Measurements from ENCODE around the gene PRKG1. TPM values are rescaled to one million over a fixed set of nuclear protein-coding genes. Genes with fewer than 3 reads are reported as not detected.

The PRKG1 gene
- total and polyA plus RNA-seq, 2 of the 8 experiments (the other 6 are each of a cell fraction or from before 2014, with no cell fraction given), result 4.2 to 15.2 TPM

DNA sequence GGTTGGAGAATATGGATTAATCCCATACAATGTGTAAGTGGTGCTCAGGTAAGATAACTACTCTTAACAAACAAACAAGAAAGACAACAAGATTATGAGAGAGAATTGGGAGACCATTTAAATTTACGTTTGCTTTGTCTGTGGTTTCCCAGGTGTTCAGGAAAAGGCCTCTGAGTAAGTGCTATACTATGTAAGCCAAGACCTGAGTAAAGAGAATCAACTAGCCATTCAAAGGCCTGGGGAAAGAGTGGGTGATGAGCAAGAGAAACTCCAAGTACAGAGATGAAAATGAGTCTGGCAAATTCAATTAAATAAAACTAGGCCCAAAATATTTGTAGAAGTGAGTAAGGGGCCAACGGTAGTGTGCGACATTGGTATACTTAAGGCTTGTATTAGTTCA lies 615.2 kb downstream of the PRKG1 start:
- Histone ChIP-seq H2BK5ac (ENCODE audit: low read depth, low read length) (no peak overlapping the region), H2AFZ (ENCODE audit: low read length) (no peak overlapping the region)
- FAIRE-seq, result no peak

More for the DNA sequence above, 615.2 kb downstream of the PRKG1 start:
- no peak overlapping the region for H3K4me2 ChIP-seq (ENCODE audit: insufficient read depth in 1 of 2, low read depth in 2 of 2, low read length in 2 of 2)
- no peaks in the 10 kb centered on the region for H3K23me2 ChIP-seq (ENCODE audit: low read depth, low read length)
- peaks cover 0 to 2% (median 0%) of the 10 kb centered on the region in 4 experiments; a peak in 1 of 8 replicates for H3K36me3 ChIP-seq (ENCODE audit: control insufficient read depth in 2 of 4, insufficient read depth in 4 of 4, low read length in 3 of 4)
- H3K14ac ChIP-seq (ENCODE audit: insufficient read length), result no peak overlapping the region
- H3K4me3 ChIP-seq (ENCODE audit: extremely low read depth in 1 of 4, insufficient read depth in 2 of 4, low read depth in 3 of 4, low read length in 4 of 4), result no peak overlapping the region
- H2BK12ac ChIP-seq (ENCODE audit: low read depth, low read length), result no peak overlapping the region
- no peak overlapping the region for H3K18ac ChIP-seq (ENCODE audit: extremely low read depth, low read length)
- H2BK120ac ChIP-seq (replicated peaks; ENCODE audit: low read depth, low read length), result no peak overlapping the region
- CTCF ChIA-PET (ENCODE audit: partially characterized antibody), result no interaction called here
- H3K27ac ChIP-seq (ENCODE audit: low read depth, low read length), result no peak overlapping the region
- H3K79me2 ChIP-seq (ENCODE audit: control insufficient read depth in 1 of 2, insufficient read depth in 2 of 2, low read length in 2 of 2), result no peaks in the 10 kb centered on the region
- no peak overlapping the region for H2BK20ac ChIP-seq (ENCODE audit: low read length)
- H4K91ac ChIP-seq (replicated peaks; ENCODE audit: insufficient read length, low read length), result no peak overlapping the region
- no peak overlapping the region for H4K8ac ChIP-seq (ENCODE audit: extremely low read depth, insufficient read depth, low read length)
- H3K9ac ChIP-seq (replicated peaks in 1 of 4; ENCODE audit: extremely low read depth in 1 of 4, low read depth in 3 of 4, low read length in 3 of 4), result no peak overlapping the region
- no peaks in the 10 kb centered on the region for H3K79me1 ChIP-seq (ENCODE audit: low read depth, low read length)
- TF ChIP-seq KDM1A (IDR thresholded peaks at IDR 0.05; ENCODE audit: borderline replicate concordance, low read length) (no peak), HDAC2 (IDR thresholded peaks at IDR 0.05; ENCODE audit: borderline replicate concordance in 1 of 2, low read depth in 2 of 2, low read length in 2 of 2) (no peak), TCF12 (IDR thresholded peaks at IDR 0.05; ENCODE audit: low read depth, low read length) (no peak), CREB1 (IDR thresholded peaks at IDR 0.05) (no peak), RAD21 (IDR thresholded peaks at IDR 0.05 in 1 of 2, conservative IDR thresholded peaks at IDR 0.05 in 1 of 2; ENCODE audit: low read depth in 2 of 2, low read length in 2 of 2) (no peak), HDAC6 (IDR thresholded peaks at IDR 0.05; ENCODE audit: low read depth, low read length) (no peak), KDM4A (IDR thresholded peaks at IDR 0.05; ENCODE audit: low read depth, low read length, severe bottlenecking) (no peak), BCL11A (IDR thresholded peaks at IDR 0.05; ENCODE audit: low read depth in 2 of 2, low read length in 2 of 2) (no peak), ATF3 (IDR thresholded peaks at IDR 0.05; ENCODE audit: insufficient read depth, low read depth, low read length) (no peak), GTF2F1 (IDR thresholded peaks at IDR 0.05; ENCODE audit: borderline replicate concordance, low read depth, low read length) (no peak), BACH1 (IDR thresholded peaks at IDR 0.05; ENCODE audit: low read length) (no peak), SIX5 (IDR thresholded peaks at IDR 0.05; ENCODE audit: low read depth, low read length) (no peak), RFX5 (IDR thresholded peaks at IDR 0.05; ENCODE audit: borderline replicate concordance, low read depth, low read length) (no peak), POLR2AphosphoS5 (IDR thresholded peaks at IDR 0.05; ENCODE audit: low read depth, low read length) (no peak)
- peaks cover 0 to 2% of the 10 kb centered on the region in 2 experiments for H4K20me1 ChIP-seq (replicated peaks in 1 of 2; ENCODE audit: control insufficient read depth in 1 of 2, insufficient read depth in 2 of 2, low read length in 2 of 2)
- 96% methylated on average over 3 of the region's 3 CpGs; no CpG with 5 or more reads in 1 of the 2 experiments for WGBS, 2 experiments (ENCODE audit: extremely low coverage in 1 of 2, insufficient coverage in 1 of 2, insufficient read length in 1 of 2, insufficient replicate concordance in 2 of 2, low coverage in 1 of 2, low lambda C conversion rate in 2 of 2, missing lambda C conversion rate in 1 of 2)
- peaks cover 4 to 5% of the 10 kb centered on the region in 2 experiments; a peak in 3 of 4 replicates for H3K9me3 ChIP-seq (ENCODE audit: insufficient read depth in 2 of 2, low read depth in 1 of 2, low read length in 1 of 2)
- POLR2A ChIA-PET (ENCODE audit: partially characterized antibody), result no interaction called here
- H3K56ac ChIP-seq (replicated peaks; ENCODE audit: insufficient read length, low read depth, low read length), result no peak overlapping the region
- no peak overlapping the region for H3K23ac ChIP-seq (ENCODE audit: insufficient read length)
- H2BK15ac ChIP-seq (ENCODE audit: low read length), result no peak overlapping the region
- H3K4ac ChIP-seq (replicated peaks; ENCODE audit: insufficient read length, low read depth, low read length), result no peak overlapping the region
- no peak overlapping the region for H2AK5ac ChIP-seq (ENCODE audit: low read depth, low read length)
- no peaks in the 10 kb centered on the region; a peak in 1 of 7 replicates for H3K4me1 ChIP-seq (replicated peaks in 1 of 4; ENCODE audit: control insufficient read depth in 3 of 4, insufficient read depth in 4 of 4, low read length in 3 of 4)
- no peak overlapping the region for H4K5ac ChIP-seq (ENCODE audit: insufficient read length, low read depth, low read length)
- no peaks in the 10 kb centered on the region for H3K27me3 ChIP-seq (replicated peaks in 1 of 4; ENCODE audit: control insufficient read depth in 3 of 4, extremely low read depth in 1 of 4, insufficient read depth in 3 of 4, low read length in 3 of 4)
- no peak for DNase-seq (ENCODE audit: low read depth in 1 of 2, low spot score in 2 of 2)

Data from H1 (cell line).